Measurements from ENCODE around the gene CDCA5.

DNA sequence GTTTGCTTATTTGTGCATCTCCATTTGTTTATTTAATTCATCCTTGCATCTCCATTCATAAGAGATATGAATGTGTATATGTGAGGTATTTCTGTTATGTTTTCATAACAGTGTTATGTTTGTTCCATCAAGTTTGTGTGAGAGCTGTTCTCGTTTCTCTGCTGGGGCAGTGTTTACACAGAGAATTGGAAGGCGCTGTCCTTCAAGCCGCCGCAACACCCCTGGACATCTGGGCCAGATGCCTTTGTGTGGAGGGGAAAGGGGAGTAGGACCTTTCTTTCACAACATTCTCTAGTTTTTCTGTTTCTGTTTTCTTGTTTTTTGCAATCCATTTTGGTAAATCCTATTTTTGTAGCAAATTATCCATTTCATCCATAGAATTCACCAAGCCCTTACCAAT is 20.8 kb upstream of the CDCA5 start:
- TF ChIP-seq MAFK (IDR thresholded peaks at IDR 0.05; ENCODE audit: partially characterized antibody) (no peak), JUNB (IDR thresholded peaks at IDR 0.05) (no peak), RFX5 (IDR thresholded peaks at IDR 0.05) (no peak), ESRRA (IDR thresholded peaks at IDR 0.05; ENCODE audit: borderline replicate concordance, low read length) (no peak), MAZ (IDR thresholded peaks at IDR 0.05; ENCODE audit: borderline replicate concordance, low read depth, low read length) (no peak), POLR2AphosphoS2 (conservative IDR thresholded peaks at IDR 0.05; ENCODE audit: low read length) (no peak)
- TF ChIP-seq, protein P1, sequence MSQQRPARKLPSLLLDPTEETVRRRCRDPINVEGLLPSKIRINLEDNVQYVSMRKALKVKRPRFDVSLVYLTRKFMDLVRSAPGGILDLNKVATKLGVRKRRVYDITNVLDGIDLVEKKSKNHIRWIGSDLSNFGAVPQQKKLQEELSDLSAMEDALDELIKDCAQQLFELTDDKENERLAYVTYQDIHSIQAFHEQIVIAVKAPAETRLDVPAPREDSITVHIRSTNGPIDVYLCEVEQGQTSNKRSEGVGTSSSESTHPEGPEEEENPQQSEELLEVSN (IDR thresholded peaks at IDR 0.05; ENCODE audit: borderline replicate concordance, low read depth) = no peak
- TF ChIP-seq, protein P2, sequence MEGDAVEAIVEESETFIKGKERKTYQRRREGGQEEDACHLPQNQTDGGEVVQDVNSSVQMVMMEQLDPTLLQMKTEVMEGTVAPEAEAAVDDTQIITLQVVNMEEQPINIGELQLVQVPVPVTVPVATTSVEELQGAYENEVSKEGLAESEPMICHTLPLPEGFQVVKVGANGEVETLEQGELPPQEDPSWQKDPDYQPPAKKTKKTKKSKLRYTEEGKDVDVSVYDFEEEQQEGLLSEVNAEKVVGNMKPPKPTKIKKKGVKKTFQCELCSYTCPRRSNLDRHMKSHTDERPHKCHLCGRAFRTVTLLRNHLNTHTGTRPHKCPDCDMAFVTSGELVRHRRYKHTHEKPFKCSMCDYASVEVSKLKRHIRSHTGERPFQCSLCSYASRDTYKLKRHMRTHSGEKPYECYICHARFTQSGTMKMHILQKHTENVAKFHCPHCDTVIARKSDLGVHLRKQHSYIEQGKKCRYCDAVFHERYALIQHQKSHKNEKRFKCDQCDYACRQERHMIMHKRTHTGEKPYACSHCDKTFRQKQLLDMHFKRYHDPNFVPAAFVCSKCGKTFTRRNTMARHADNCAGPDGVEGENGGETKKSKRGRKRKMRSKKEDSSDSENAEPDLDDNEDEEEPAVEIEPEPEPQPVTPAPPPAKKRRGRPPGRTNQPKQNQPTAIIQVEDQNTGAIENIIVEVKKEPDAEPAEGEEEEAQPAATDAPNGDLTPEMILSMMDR (IDR thresholded peaks at IDR 0.05) = no peak
- TF ChIP-seq, protein P3, sequence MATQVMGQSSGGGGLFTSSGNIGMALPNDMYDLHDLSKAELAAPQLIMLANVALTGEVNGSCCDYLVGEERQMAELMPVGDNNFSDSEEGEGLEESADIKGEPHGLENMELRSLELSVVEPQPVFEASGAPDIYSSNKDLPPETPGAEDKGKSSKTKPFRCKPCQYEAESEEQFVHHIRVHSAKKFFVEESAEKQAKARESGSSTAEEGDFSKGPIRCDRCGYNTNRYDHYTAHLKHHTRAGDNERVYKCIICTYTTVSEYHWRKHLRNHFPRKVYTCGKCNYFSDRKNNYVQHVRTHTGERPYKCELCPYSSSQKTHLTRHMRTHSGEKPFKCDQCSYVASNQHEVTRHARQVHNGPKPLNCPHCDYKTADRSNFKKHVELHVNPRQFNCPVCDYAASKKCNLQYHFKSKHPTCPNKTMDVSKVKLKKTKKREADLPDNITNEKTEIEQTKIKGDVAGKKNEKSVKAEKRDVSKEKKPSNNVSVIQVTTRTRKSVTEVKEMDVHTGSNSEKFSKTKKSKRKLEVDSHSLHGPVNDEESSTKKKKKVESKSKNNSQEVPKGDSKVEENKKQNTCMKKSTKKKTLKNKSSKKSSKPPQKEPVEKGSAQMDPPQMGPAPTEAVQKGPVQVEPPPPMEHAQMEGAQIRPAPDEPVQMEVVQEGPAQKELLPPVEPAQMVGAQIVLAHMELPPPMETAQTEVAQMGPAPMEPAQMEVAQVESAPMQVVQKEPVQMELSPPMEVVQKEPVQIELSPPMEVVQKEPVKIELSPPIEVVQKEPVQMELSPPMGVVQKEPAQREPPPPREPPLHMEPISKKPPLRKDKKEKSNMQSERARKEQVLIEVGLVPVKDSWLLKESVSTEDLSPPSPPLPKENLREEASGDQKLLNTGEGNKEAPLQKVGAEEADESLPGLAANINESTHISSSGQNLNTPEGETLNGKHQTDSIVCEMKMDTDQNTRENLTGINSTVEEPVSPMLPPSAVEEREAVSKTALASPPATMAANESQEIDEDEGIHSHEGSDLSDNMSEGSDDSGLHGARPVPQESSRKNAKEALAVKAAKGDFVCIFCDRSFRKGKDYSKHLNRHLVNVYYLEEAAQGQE (IDR thresholded peaks at IDR 0.05) = no peak
- TF ChIP-seq, protein P4, sequence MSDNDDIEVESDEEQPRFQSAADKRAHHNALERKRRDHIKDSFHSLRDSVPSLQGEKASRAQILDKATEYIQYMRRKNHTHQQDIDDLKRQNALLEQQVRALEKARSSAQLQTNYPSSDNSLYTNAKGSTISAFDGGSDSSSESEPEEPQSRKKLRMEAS (IDR thresholded peaks at IDR 0.05) = no peak
